Measurements from ENCODE around the gene RNASE8. TPM values are rescaled to one million over a fixed set of nuclear protein-coding genes. Genes with fewer than 3 reads are reported as not detected.
A peak's percentile ranks its signal among the peaks of the same experiment; 100 is the strongest.

Gene RNASE8
- total and polyA plus RNA-seq, 9 donors: not detected

DNA sequence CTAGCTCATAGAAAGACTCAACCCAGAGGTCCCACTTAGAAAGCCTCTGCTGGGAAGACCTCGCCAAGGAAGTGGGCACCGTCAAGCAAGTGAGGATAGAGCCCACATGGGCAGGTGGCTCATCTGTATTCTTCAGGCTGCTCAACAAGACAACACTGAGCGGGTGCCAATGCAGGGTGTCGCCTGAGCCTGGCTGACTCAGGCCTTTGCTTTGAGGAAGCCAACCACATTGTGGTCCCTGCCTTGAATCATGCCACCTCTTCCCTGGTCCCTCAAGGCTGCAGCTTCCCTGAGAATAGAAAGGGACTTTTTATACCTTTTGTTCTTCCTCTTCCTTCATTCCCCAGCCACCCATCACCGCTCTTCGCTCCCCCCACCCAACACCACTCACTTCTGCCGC is 20.9 kb upstream of the RNASE8 start:
- H3K27ac ChIP-seq: no peak overlapping the region
- no peaks in the 10 kb centered on the region for H3K36me3 ChIP-seq
- WGBS, 3 donors: 95 to 98% (median 95%) methylated on average over 7 of the region's 7 CpGs
- no peaks in the 10 kb centered on the region for H3K27me3 ChIP-seq
- no peak overlapping the region for H3K4me3 ChIP-seq
- TF ChIP-seq POLR2A (IDR thresholded peaks at IDR 0.05) (no peak), EP300 (IDR thresholded peaks at IDR 0.05) (no peak), CTCF (IDR thresholded peaks at IDR 0.05) (no peak)
- peaks cover 24% of the 10 kb centered on the region for H3K4me1 ChIP-seq (ENCODE audit: insufficient read depth)
- intact Hi-C loops (cut with DNase I): no loop called here
- no peaks in the 10 kb centered on the region for H3K9me3 ChIP-seq
- no peak for DNase-seq

GRCh38 chr14:21037156-21037555 is 20.5 kb upstream of the RNASE8 start:
- intact Hi-C loops (cut with DNase I): no loop called here
- H3K4me3 ChIP-seq: no peak overlapping the region
- DNase-seq: no peak
- no peaks in the 10 kb centered on the region for H3K9me3 ChIP-seq
- WGBS, 3 donors: 79 to 86% (median 81%) methylated on average over 3 of the region's 3 CpGs
- no peak for TF ChIP-seq EP300 (IDR thresholded peaks at IDR 0.05)
- no peak for TF ChIP-seq CTCF (IDR thresholded peaks at IDR 0.05)
- no peak for TF ChIP-seq POLR2A (IDR thresholded peaks at IDR 0.05)
- H3K36me3 ChIP-seq: no peaks in the 10 kb centered on the region
- H3K27ac ChIP-seq: no peak overlapping the region
- H3K4me1 ChIP-seq (ENCODE audit: insufficient read depth): peaks cover 23% of the 10 kb centered on the region
- no peaks in the 10 kb centered on the region for H3K27me3 ChIP-seq

- Histone ChIP-seq H3K27me3 (no peaks in the 10 kb centered on the region), H3K27ac (peak overlapping the region; percentile 25 to 55), H3K9me3 (no peaks in the 10 kb centered on the region), H3K4me1 (ENCODE audit: insufficient read depth) (peaks cover 19% of the 10 kb centered on the region), H3K36me3 (no peaks in the 10 kb centered on the region), H3K4me3 (no peak overlapping the region)
- 4 to 6% (median 5%) methylated on average over 10 of the region's 10 CpGs for WGBS, 3 donors
- intact Hi-C loops (cut with DNase I): loop anchor here in 2 of 4 donors (2.0 kb wide), 2 partner anchors 16 to 24 kb away; no protein-coding TSS in a partner anchor
- DNase-seq: peak; percentile 88 to 93 (median 91)
- no peak for TF ChIP-seq POLR2A (IDR thresholded peaks at IDR 0.05)
- no peak for TF ChIP-seq EP300 (IDR thresholded peaks at IDR 0.05)
- TF ChIP-seq CTCF (IDR thresholded peaks at IDR 0.05): no peak
Observed at GRCh38 chr14:21038441-21039422, 18.9 kb upstream of the RNASE8 start.

DNA sequence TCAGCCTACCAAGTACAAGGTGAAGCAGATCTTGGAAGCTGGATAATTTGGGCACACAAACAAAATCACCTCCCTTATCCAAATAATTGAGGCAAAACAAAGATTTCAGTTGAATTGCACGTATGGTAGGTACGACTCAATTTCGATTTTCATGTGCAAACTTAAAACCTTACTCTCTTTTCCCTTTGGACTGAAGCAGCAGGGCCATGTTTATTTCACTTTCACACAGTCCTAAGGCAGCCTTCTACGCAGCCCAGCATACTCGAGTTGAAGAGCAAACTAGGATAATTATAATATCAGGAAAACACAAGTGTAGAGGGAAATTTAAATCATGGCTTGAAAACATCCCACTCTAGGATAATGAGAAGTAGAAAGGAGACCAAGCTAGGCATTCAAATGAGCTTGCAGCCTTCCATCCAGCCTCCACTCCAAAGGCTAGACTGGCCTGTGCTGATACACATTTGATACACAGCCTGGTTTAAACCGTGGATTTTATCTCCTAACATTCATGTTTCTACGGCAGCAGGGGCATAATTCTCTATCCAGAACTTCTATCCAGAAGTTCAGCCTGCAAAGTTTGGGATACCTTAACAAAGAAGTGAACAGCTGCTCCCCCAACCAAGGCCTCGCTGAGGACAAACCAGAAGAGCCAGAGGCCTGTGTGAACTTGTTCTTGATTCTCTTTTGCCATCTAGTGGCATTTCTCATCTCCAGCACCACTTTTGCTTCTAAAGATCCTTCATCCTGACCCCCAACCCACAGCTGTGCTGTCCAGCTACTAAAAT is 17.8 kb upstream of the RNASE8 start:
- intact Hi-C loops (cut with DNase I): loop anchor here (1.0 to 10.0 kb wide), 4 partner anchors 17 to 45 kb away; partner anchors contain the start of gene SLC39A2 (in 1 of the 4)
- peaks cover 13% of the 10 kb centered on the region for H3K4me1 ChIP-seq (ENCODE audit: insufficient read depth)
- peak overlapping the region; percentile 27 to 55 for H3K27ac ChIP-seq
- 17 to 25% (median 21%) methylated on average over 8 of the region's 8 CpGs for WGBS, 3 donors
- no peaks in the 10 kb centered on the region for H3K36me3 ChIP-seq
- no peaks in the 10 kb centered on the region for H3K9me3 ChIP-seq
- peak; percentile 59 to 70 (median 62) for DNase-seq
- no peak overlapping the region for H3K4me3 ChIP-seq
- no peaks in the 10 kb centered on the region for H3K27me3 ChIP-seq
- no peak for TF ChIP-seq EP300 (IDR thresholded peaks at IDR 0.05)
- peak; percentile 38 to 83 (median 76) for TF ChIP-seq CTCF (IDR thresholded peaks at IDR 0.05)
